ENCODE data around the gene TBXAS1.

Gene TBXAS1

GRCh38 chr7:139897422-139898090 lies 68.5 kb downstream of the TBXAS1 start (continued):
- TF ChIP-seq IKZF3 (tag by site-specific recombination; IDR thresholded peaks at IDR 0.05) (no peak), SALL2 (tag by site-specific recombination; IDR thresholded peaks at IDR 0.05; ENCODE audit: borderline replicate concordance) (no peak), ZNF121 (tag by site-specific recombination; IDR thresholded peaks at IDR 0.05) (no peak), TRIM28 (IDR thresholded peaks at IDR 0.05; ENCODE audit: borderline replicate concordance, low read length) (no peak), ZNF513 (tag by site-specific recombination; IDR thresholded peaks at IDR 0.05) (no peak), ZBTB6 (tag by site-specific recombination; IDR thresholded peaks at IDR 0.05) (no peak), ZNF2 (tag by site-specific recombination; IDR thresholded peaks at IDR 0.05) (no peak), ZNF621 (tag by site-specific recombination; IDR thresholded peaks at IDR 0.05) (no peak), ZBTB10 (tag by site-specific recombination; IDR thresholded peaks at IDR 0.05) (no peak), SP3 (tag by site-specific recombination; IDR thresholded peaks at IDR 0.05) (no peak), EGR2 (tag by site-specific recombination; IDR thresholded peaks at IDR 0.05; ENCODE audit: low read depth) (no peak), CTCF (tag by site-specific recombination; IDR thresholded peaks at IDR 0.05) (no peak), KLF16 (tag by site-specific recombination; IDR thresholded peaks at IDR 0.05) (no peak), YY2 (tag by site-specific recombination; IDR thresholded peaks at IDR 0.05) (no peak), ZNF530 (tag by site-specific recombination; IDR thresholded peaks at IDR 0.05; ENCODE audit: low read depth) (no peak), ZNF555 (tag by site-specific recombination; conservative IDR thresholded peaks at IDR 0.05) (no peak)

GRCh38 chr7:139898483-139898882 lies 69.4 kb downstream of the TBXAS1 start:
- H3K4me1 ChIP-seq (ENCODE audit: control insufficient read depth, insufficient read depth, low read length): no peaks in the 10 kb centered on the region
- TF ChIP-seq ZNF677 (tag by site-specific recombination; IDR thresholded peaks at IDR 0.05) (no peak), ZEB2 (tag by site-specific recombination; IDR thresholded peaks at IDR 0.05) (no peak), ZFP41 (tag by site-specific recombination; IDR thresholded peaks at IDR 0.05; ENCODE audit: borderline replicate concordance) (no peak), MYNN (tag by site-specific recombination; IDR thresholded peaks at IDR 0.05; ENCODE audit: borderline replicate concordance) (no peak), ZNF146 (tag by site-specific recombination; IDR thresholded peaks at IDR 0.05) (no peak), ZBTB49 (tag by site-specific recombination; IDR thresholded peaks at IDR 0.05; ENCODE audit: low read depth) (no peak), HOXA7 (CRISPR knock-in tag; IDR thresholded peaks at IDR 0.05; ENCODE audit: borderline replicate concordance) (no peak), ZNF560 (tag by site-specific recombination; IDR thresholded peaks at IDR 0.05; ENCODE audit: borderline replicate concordance) (no peak), ZNF398 (tag by site-specific recombination; IDR thresholded peaks at IDR 0.05) (no peak), KLF10 (tag by site-specific recombination; IDR thresholded peaks at IDR 0.05) (no peak), RBAK (tag by site-specific recombination; IDR thresholded peaks at IDR 0.05) (no peak)
- no peak overlapping the region for H3K4me3 ChIP-seq (ENCODE audit: low read depth, low read length)
- H3K9me3 ChIP-seq (ENCODE audit: control insufficient read depth, insufficient read depth, low read depth, low read length): no peaks in the 10 kb centered on the region
- no peaks in the 10 kb centered on the region for H3K36me3 ChIP-seq (ENCODE audit: control insufficient read depth in 2 of 2, insufficient read depth in 1 of 2, low read length in 2 of 2)
- ChIA-PET POLR2A (interaction anchor here (0.7 kb wide), 1 partner anchor 16 kb away, joined by 5 read pairs; no protein-coding TSS in a partner anchor), CTCF (no interaction called here)
- no peak overlapping the region for H3K27ac ChIP-seq (ENCODE audit: extremely low read depth, low read depth, low read length)
